ENCODE data around the gene WDR41.

WDR41 gene

GRCh38 chr5:77452351-77452750, 39.8 kb downstream of the WDR41 start:
- H3K4me3 ChIP-seq (ENCODE audit: low read depth, low read length) = no peak overlapping the region
- TF ChIP-seq, protein P1, sequence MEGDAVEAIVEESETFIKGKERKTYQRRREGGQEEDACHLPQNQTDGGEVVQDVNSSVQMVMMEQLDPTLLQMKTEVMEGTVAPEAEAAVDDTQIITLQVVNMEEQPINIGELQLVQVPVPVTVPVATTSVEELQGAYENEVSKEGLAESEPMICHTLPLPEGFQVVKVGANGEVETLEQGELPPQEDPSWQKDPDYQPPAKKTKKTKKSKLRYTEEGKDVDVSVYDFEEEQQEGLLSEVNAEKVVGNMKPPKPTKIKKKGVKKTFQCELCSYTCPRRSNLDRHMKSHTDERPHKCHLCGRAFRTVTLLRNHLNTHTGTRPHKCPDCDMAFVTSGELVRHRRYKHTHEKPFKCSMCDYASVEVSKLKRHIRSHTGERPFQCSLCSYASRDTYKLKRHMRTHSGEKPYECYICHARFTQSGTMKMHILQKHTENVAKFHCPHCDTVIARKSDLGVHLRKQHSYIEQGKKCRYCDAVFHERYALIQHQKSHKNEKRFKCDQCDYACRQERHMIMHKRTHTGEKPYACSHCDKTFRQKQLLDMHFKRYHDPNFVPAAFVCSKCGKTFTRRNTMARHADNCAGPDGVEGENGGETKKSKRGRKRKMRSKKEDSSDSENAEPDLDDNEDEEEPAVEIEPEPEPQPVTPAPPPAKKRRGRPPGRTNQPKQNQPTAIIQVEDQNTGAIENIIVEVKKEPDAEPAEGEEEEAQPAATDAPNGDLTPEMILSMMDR (IDR thresholded peaks at IDR 0.05; ENCODE audit: insufficient read depth, low read length, missing control alignments) = no peak
- ChIA-PET POLR2A (no interaction called here), CTCF (interaction anchor here (1.1 kb wide), 1 partner anchor 40 kb away, joined by 3 read pairs; no protein-coding TSS in a partner anchor)
- DNase-seq (ENCODE audit: low read depth, low spot score) = no peak

DNA sequence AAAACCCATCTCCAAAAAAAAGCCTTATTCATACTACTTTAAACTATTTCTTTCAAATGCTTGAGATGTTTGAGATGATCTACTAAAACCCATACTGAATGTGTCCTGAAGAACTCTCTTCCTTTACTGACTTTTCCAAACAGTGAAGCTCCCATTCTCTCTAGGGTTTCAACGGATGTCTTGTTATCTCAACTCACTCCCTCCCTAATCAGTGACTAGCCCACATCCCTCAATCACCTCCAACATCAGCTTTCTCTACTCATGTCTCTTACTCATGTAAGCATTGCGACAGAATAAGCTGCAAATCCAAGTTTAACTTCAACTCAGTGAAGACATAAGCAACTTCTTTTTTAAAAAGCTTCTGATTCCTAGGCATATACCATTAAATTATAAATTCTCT, 42.1 kb downstream of the WDR41 start:
- ChIA-PET CTCF (interaction anchor here (1.0 to 2.9 kb wide), 3 partner anchors 8 to 305 kb away, joined by 4 to 10 read pairs (median 6); no protein-coding TSS in a partner anchor), POLR2A (interaction anchor here (1.1 kb wide), 1 partner anchor 42 kb away, joined by 4 read pairs; the partner anchor contains the start of gene WDR41)
- DNase-seq (ENCODE audit: low read depth, low spot score) = no peak
- TF ChIP-seq, protein P1 (IDR thresholded peaks at IDR 0.05; ENCODE audit: insufficient read depth, low read length, missing control alignments) = no peak
- no peak overlapping the region for H3K4me3 ChIP-seq (ENCODE audit: low read depth, low read length)

GRCh38 chr5:77449277-77449676, 42.8 kb downstream of the WDR41 start:
- POLR2A ChIA-PET = interaction anchor here (1.1 kb wide), 1 partner anchor 43 kb away, joined by 4 read pairs; the partner anchor contains the start of gene WDR41
- DNase-seq (ENCODE audit: low read depth, low spot score) = no peak
- H3K4me3 ChIP-seq (ENCODE audit: low read depth, low read length) = no peak overlapping the region
- CTCF ChIA-PET = interaction anchor here (0.7 to 2.9 kb wide), 5 partner anchors 9 to 305 kb away, joined by 3 to 10 read pairs (median 4); partner anchors contain the start of gene WDR41
- TF ChIP-seq, protein P1 (IDR thresholded peaks at IDR 0.05; ENCODE audit: insufficient read depth, low read length, missing control alignments) = no peak

GRCh38 chr5:77448831-77449230, 43.3 kb downstream of the WDR41 start:
- H3K4me3 ChIP-seq (ENCODE audit: low read depth, low read length) = no peak overlapping the region
- DNase-seq (ENCODE audit: low read depth, low spot score) = no peak
- TF ChIP-seq, protein P1 (IDR thresholded peaks at IDR 0.05; ENCODE audit: insufficient read depth, low read length, missing control alignments) = no peak
- ChIA-PET CTCF (interaction anchor here (0.7 to 2.9 kb wide), 4 partner anchors 10 to 43 kb away, joined by 3 to 10 read pairs (median 4); partner anchors contain the start of gene WDR41), POLR2A (no interaction called here)

- DNase-seq (ENCODE audit: low read depth, low spot score) = no peak
- POLR2A ChIA-PET = no interaction called here
- TF ChIP-seq, protein P1 (IDR thresholded peaks at IDR 0.05; ENCODE audit: insufficient read depth, low read length, missing control alignments) = no peak
- no peak overlapping the region for H3K4me3 ChIP-seq (ENCODE audit: low read depth, low read length)
- CTCF ChIA-PET = interaction anchor here (1.3 kb wide), 1 partner anchor 9 kb away, joined by 3 read pairs; no protein-coding TSS in a partner anchor
Measured at GRCh38 chr5:77444356-77444755, 47.8 kb downstream of the WDR41 start.

- ChIA-PET CTCF (no interaction called here), POLR2A (no interaction called here)
Measured at GRCh38 chr5:77443670-77444069, 48.4 kb downstream of the WDR41 start.

More at GRCh38 chr5:77443670-77444069, 48.4 kb downstream of the WDR41 start:
- TF ChIP-seq, protein P1 (IDR thresholded peaks at IDR 0.05; ENCODE audit: insufficient read depth, low read length, missing control alignments) = no peak
- DNase-seq (ENCODE audit: low read depth, low spot score) = no peak
- no peak overlapping the region for H3K4me3 ChIP-seq (ENCODE audit: low read depth, low read length)

All from AG04449 (cell line).